OCI-LY3 (cell line): ENCODE measurements around the gene NR5A1.

Source experiments
- CTCF ChIP-seq: fragments of 200-600, 300-600 bp; sonication (generic); IDR thresholded peaks from 2 replicates; pipeline ENCODE4 v1.5.1; 2014; ENCODE audit warnings: antibody characterized with exemption, low read length, low read depth
- EZH2phosphoT487 ChIP-seq: fragments of 200-600 bp; shearing (Covaris generic); IDR thresholded peaks from 2 replicates; pipeline ENCODE4 v1.6.1; 2018; ENCODE audit warnings: antibody characterized with exemption, mixed run types, low read depth

- no peak for TF ChIP-seq CTCF
- TF ChIP-seq EZH2phosphoT487, result no peak
Measured at GRCh38 chr9:124442379-124442778, 64.8 kb downstream of the NR5A1 start.
